Measurements from ENCODE around the gene PTGER1. TPM values are rescaled to one million over a fixed set of nuclear protein-coding genes. Genes with fewer than 3 reads are reported as not detected.

The PTGER1 gene
- total and polyA plus RNA-seq, 2 of the 13 experiments (the other 11 are each of a cell fraction or from before 2014, with no cell fraction given): 0.13 TPM; not detected in 1

- TF ChIP-seq RBM39 (IDR thresholded peaks at IDR 0.05; ENCODE audit: low read depth, low read length, poor library complexity, severe bottlenecking) (no peak), ZNF691 (CRISPR knock-in tag; IDR thresholded peaks at IDR 0.05; ENCODE audit: borderline replicate concordance, low read depth) (peak; percentile 90; the same call in 1 of the 2 replicates), RXRB (CRISPR knock-in tag; IDR thresholded peaks at IDR 0.05; ENCODE audit: borderline replicate concordance) (peak; percentile 86), SMARCC2 (IDR thresholded peaks at IDR 0.05) (no peak), ZNF224 (CRISPR knock-in tag; IDR thresholded peaks at IDR 0.05) (no peak), MED13 (CRISPR knock-in tag; IDR thresholded peaks at IDR 0.05) (peak; percentile 73; the same call in 1 of the 2 replicates), NKX3-1 (CRISPR knock-in tag; IDR thresholded peaks at IDR 0.05) (0 out of 2 replicates have a peak, but pooled peaks have one; percentile 9), FOXP1 (IDR thresholded peaks at IDR 0.05) (no peak), FOXP1 (CRISPR knock-in tag; IDR thresholded peaks at IDR 0.05) (peak; percentile 50; the same call in 1 of the 2 replicates), KDM4B (CRISPR knock-in tag; IDR thresholded peaks at IDR 0.05) (peak; percentile 83; the same call in 1 of the 2 replicates), SMC3 (IDR thresholded peaks at IDR 0.05; ENCODE audit: low read length) (no peak), RFXAP (CRISPR knock-in tag; IDR thresholded peaks at IDR 0.05; ENCODE audit: borderline replicate concordance) (0 out of 2 replicates have a peak, but pooled peaks have one; percentile 24), MIER3 (CRISPR knock-in tag; IDR thresholded peaks at IDR 0.05; ENCODE audit: borderline replicate concordance) (peak; percentile 59; the same call in 1 of the 2 replicates), TEAD3 (CRISPR knock-in tag; optimal IDR thresholded peaks at IDR 0.05; ENCODE audit: borderline replicate concordance) (peak; percentile 86), ISX (CRISPR knock-in tag; conservative IDR thresholded peaks at IDR 0.05) (no peak), ATF7 (IDR thresholded peaks at IDR 0.05) (peak; percentile 36; the same call in 1 of the 2 replicates), ATF7 (CRISPR knock-in tag; IDR thresholded peaks at IDR 0.05) (no peak), POLR2AphosphoS5 (IDR thresholded peaks at IDR 0.05; ENCODE audit: low read depth, low read length) (peak; percentile 28; the same call in 1 of the 2 replicates), ZFP37 (CRISPR knock-in tag; IDR thresholded peaks at IDR 0.05; ENCODE audit: borderline replicate concordance) (no peak), STAT6 (CRISPR knock-in tag; IDR thresholded peaks at IDR 0.05; ENCODE audit: borderline replicate concordance) (no peak), CCAR2 (optimal IDR thresholded peaks at IDR 0.05; ENCODE audit: low read depth, low read length) (peak; percentile 82), ZBTB34 (CRISPR knock-in tag; IDR thresholded peaks at IDR 0.05) (peak; percentile 42; the same call in 1 of the 2 replicates), RCOR2 (CRISPR knock-in tag; IDR thresholded peaks at IDR 0.05) (peak; percentile 80), RFX3 (CRISPR knock-in tag; IDR thresholded peaks at IDR 0.05) (no peak), FOXA3 (CRISPR knock-in tag; IDR thresholded peaks at IDR 0.05) (peak; percentile 85), ZFY (CRISPR knock-in tag; IDR thresholded peaks at IDR 0.05) (peak; percentile 85), ELF3 (CRISPR knock-in tag; IDR thresholded peaks at IDR 0.05) (peak; percentile 98), CC2D1A (CRISPR knock-in tag; IDR thresholded peaks at IDR 0.05) (no peak), NFATC3 (CRISPR knock-in tag; IDR thresholded peaks at IDR 0.05) (0 out of 2 replicates have a peak, but pooled peaks have one; percentile 40), ZMYM3 (CRISPR knock-in tag; IDR thresholded peaks at IDR 0.05) (peak; percentile 63; the same call in 1 of the 2 replicates)
Observed at GRCh38 chr19:14519860-14520407, 44.8 kb upstream of the PTGER1 start (continued).
